Measurements from ENCODE around the gene SLX9. TPM values are rescaled to one million over a fixed set of nuclear protein-coding genes. Genes with fewer than 3 reads are reported as not detected.

The SLX9 gene
- total RNA-seq, 1 experiment from 2014 or later = 12.2 TPM

DNA sequence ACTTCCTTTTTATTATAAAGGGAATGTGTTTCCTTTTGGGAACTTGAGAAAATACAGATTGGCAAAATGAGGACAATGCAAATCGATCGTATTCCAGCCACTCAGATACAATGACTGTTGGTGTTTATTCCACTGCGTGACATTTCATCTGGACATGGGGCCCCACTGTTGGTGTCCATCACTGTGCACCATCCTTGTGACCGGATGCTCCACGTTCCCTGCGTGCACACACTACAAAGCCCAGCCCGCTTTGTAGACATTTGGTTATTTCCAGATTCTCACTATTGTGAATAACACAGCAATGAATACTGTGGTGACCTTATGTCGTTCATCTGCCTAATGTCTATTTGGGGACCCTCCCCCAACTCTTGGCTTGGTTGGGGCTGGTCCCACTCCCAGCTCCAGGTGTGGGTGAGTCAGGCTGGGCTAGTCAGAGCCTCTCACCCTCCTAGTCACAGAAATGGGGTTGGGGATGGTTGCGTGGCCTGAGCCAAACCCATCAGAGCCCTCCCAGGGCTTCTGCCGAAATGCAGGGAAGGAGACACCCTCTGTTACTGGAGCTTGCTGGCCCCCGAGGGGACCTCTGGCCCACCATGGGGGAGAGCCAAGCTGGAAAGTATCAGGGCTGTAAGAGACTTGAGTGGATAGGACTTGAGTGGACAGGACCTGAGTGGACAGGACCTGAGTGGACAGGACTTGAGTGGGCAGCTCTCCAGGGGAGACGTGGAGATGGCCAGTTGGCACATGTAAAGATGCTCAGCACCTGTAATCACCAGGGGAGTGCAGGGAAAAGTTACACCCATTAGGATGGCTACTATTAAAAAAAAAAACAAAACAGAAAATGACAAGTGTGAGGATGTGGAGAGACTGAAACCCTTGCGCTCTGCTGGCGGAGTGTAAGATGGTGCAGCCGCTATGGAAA is 77.5 kb downstream of the SLX9 start:
- H3K27me3 ChIP-seq (ENCODE audit: low read length) = no peaks in the 10 kb centered on the region
- H3K79me2 ChIP-seq (ENCODE audit: low read length) = no peaks in the 10 kb centered on the region
- peaks cover 12% of the 10 kb centered on the region for H3K4me1 ChIP-seq (ENCODE audit: low read length)
- H3K9ac ChIP-seq (ENCODE audit: low read length) = no peak overlapping the region
- H3K4me3 ChIP-seq (ENCODE audit: low read length) = no peak overlapping the region
- no peaks in the 10 kb centered on the region for H4K20me1 ChIP-seq (ENCODE audit: insufficient read depth, low read depth, low read length)
- no peaks in the 10 kb centered on the region for H3K9me3 ChIP-seq (ENCODE audit: low read length)
- H2AFZ ChIP-seq (ENCODE audit: low read length) = no peak overlapping the region
- H3K4me2 ChIP-seq (ENCODE audit: low read depth, low read length, poor library complexity, severe bottlenecking) = no peak overlapping the region
- H3K9me2 ChIP-seq (replicated peaks; ENCODE audit: insufficient read depth, low read length) = no peaks in the 10 kb centered on the region
- no peak for DNase-seq
- H3K27ac ChIP-seq (ENCODE audit: low read length) = no peak overlapping the region
- no peaks in the 10 kb centered on the region for H3K36me3 ChIP-seq (ENCODE audit: insufficient read depth, low read length)

DNA sequence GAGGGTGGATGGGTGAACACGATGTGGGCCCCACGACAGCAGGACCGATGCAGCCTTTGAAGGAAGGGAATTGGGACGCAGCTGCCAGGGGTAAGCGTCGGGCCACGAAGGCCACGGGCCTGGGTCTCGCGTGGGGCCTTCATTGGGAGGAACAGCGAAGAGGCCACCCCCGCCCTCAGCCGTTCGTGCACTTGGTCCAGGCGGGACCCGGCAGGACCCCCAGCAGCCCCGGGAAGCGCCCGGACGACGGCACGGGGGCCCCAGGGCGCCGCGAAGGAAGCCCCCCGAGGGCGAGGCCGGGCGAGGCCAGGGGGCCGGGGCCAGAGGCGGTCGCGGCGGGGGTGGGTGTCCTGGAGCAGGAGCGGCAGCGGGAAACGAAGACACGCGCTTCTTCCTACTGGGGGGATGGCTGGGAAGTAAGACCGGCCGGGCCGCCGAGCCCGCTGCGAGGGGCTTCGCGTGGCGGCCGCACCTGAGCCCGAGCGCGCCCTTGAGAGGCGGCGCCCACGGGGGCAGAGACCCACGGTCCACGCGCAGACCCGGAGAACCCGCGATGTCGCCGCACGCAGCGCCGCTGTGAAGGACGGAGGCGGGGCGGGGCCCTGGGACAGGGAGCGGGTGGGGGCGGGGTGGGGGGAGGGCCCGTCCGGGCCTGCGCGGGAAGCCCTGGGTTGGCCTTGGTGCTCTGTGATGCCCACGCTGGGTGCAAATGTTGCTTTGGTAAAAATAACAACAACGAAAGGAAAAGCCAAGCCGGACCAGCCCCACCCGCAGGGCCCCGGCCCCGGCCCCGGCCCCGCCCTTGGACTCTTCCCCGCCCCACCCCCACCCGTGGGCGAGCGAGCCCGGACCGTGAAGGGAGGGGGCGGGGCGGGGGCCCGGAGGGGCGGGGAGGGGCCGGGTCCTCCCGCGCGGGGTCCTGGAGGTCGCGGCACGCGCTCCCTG is 78.6 kb downstream of the SLX9 start:
- Histone ChIP-seq H3K79me2 (ENCODE audit: low read length) (no peaks in the 10 kb centered on the region), H3K9me2 (replicated peaks; ENCODE audit: insufficient read depth, low read length) (no peaks in the 10 kb centered on the region), H3K27me3 (ENCODE audit: low read length) (no peaks in the 10 kb centered on the region), H2AFZ (ENCODE audit: low read length) (no peak overlapping the region), H3K9ac (ENCODE audit: low read length) (no peak overlapping the region), H3K36me3 (ENCODE audit: insufficient read depth, low read length) (no peaks in the 10 kb centered on the region), H3K4me2 (ENCODE audit: low read depth, low read length, poor library complexity, severe bottlenecking) (no peak overlapping the region), H4K20me1 (ENCODE audit: insufficient read depth, low read depth, low read length) (no peaks in the 10 kb centered on the region), H3K4me1 (ENCODE audit: low read length) (peaks cover 12% of the 10 kb centered on the region), H3K9me3 (ENCODE audit: low read length) (no peaks in the 10 kb centered on the region; the same call in 1 of the 2 replicates), H3K27ac (ENCODE audit: low read length) (no peak overlapping the region), H3K4me3 (ENCODE audit: low read length) (no peak overlapping the region)
- DNase-seq = no peak

DNA sequence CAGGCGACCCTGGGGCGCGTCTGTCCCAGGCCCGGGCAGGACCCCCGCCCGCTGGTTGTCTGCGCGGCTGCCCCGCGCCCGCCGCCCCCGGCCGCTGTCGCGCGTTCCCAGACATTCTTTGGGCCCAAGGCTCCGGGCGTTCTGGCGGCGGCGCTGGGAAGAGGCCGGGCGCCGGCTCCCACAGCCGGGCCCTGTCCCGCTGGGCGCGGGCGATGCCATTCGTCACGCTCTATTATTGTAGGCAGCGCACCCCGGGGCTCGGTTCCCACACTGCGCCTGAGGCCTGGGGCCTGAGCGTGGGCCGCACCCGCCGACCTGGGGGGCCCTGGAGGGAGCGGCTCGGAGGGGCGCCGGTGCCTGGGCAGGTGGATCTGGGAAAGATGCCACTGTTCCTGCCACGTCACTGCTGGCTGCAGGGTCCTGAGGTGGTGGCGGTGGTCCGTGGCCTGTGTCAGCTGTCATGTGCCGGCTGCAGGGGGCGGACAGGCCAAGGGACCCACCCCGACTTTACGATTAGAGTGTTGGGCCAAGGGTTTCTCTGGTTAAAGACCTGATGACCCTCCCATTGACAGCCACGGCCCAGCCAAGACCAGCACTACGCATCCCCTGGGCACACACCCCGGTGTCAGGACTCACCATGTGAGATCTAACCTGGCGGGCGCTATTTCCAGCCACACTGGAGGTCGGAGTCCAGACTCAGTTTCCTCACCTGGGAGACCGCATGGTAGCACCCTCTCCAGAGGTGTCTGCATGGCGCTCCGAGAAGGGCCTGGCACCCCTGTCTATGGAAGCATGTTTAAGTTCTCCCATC is 79.5 kb downstream of the SLX9 start:
- H3K79me2 ChIP-seq (ENCODE audit: low read length) = no peaks in the 10 kb centered on the region
- H3K4me2 ChIP-seq (ENCODE audit: low read depth, low read length, poor library complexity, severe bottlenecking) = no peak overlapping the region
- H3K36me3 ChIP-seq (ENCODE audit: insufficient read depth, low read length) = no peaks in the 10 kb centered on the region
- no peak overlapping the region for H2AFZ ChIP-seq (ENCODE audit: low read length)
- H3K4me3 ChIP-seq (ENCODE audit: low read length) = no peak overlapping the region
- H4K20me1 ChIP-seq (ENCODE audit: insufficient read depth, low read depth, low read length) = no peaks in the 10 kb centered on the region
- no peak overlapping the region for H3K9ac ChIP-seq (ENCODE audit: low read length)
- no peak for DNase-seq
- H3K27me3 ChIP-seq (ENCODE audit: low read length) = no peaks in the 10 kb centered on the region
- peaks cover 10% of the 10 kb centered on the region for H3K4me1 ChIP-seq (ENCODE audit: low read length)
- no peaks in the 10 kb centered on the region for H3K9me2 ChIP-seq (replicated peaks; ENCODE audit: insufficient read depth, low read length)
- H3K27ac ChIP-seq (ENCODE audit: low read length) = no peak overlapping the region
- no peaks in the 10 kb centered on the region; the same call in 1 of the 2 replicates for H3K9me3 ChIP-seq (ENCODE audit: low read length)

DNA sequence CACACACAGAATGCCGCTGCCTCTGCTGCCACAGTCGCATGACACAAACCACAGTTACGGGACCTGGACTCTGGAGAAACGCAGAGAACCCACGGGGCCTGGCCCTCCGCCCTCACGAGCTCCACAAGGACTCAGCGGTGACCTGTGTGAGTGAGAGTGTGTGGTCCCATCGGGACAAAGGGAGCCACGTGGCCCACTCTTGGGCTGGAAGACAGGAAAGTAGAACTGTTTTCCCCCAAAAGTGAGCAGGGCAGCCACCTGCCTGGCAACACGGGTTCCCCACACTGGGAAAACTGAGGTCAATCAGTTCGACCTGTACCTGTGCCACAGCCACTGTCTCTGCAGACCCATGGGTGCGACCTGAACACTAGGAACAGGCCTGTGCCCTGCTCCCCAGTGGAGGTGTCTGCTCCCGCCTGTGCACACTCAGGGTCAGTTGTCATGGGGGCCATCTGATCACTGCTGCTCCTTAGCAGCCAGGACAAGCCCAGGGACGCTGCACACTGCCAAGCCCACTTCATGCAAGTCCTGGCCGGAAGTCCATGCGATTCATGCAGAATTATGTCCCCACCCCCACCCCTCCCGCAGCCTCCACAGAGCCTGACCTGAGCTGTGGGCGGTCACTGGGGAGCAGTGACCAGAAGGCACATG is 80.2 kb downstream of the SLX9 start:
- no peaks in the 10 kb centered on the region for H3K27me3 ChIP-seq (ENCODE audit: low read length)

DNA sequence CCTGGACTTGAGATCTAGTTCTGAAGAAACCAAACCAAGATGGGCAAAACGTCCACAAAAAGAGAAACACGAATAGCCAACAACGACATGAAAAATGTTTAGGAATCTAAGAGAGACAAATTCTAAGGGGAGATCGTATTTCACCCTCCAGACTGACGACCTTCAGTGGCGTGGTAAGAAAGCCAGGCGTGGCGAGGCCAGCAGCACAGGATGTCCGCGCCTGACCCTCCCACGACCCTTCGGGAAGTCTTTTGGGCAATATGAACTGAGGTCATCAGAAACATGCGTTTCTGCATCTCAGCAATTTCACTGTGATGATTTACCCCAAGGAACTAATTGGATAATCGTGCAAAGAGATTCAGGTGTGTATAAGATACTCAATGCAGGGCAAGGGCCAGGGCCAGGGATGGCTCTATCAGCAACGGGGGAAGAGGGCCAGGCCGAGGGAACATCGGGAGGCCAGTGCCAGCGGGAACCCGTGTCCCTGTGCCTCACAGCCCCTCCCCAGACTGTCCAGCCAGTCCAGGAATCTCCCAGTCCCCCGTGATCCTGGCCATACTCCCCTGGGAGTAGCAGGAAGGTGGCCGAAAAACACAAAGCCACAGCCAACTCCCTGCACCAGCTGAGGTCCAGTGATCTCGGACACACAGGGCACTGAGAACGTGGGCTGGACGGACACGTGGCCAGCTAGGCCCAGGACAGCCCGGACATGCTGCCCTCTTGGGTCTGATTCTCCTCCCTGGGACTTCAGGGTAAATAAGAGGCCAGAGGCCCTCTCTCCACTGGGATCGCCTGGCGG is 81.0 kb downstream of the SLX9 start:
- H3K27me3 ChIP-seq (ENCODE audit: low read length) = no peaks in the 10 kb centered on the region
- no peaks in the 10 kb centered on the region for H3K79me2 ChIP-seq (ENCODE audit: low read length)
- H3K4me2 ChIP-seq (ENCODE audit: low read depth, low read length, poor library complexity, severe bottlenecking) = no peak overlapping the region
- no peak overlapping the region for H3K4me3 ChIP-seq (ENCODE audit: low read length)
- no peaks in the 10 kb centered on the region for H3K36me3 ChIP-seq (ENCODE audit: insufficient read depth, low read length)
- no peaks in the 10 kb centered on the region; the same call in 1 of the 2 replicates for H3K9me3 ChIP-seq (ENCODE audit: low read length)
- H2AFZ ChIP-seq (ENCODE audit: low read length) = no peak overlapping the region
- no peak overlapping the region for H3K9ac ChIP-seq (ENCODE audit: low read length)
- DNase-seq = no peak
- no peaks in the 10 kb centered on the region for H3K9me2 ChIP-seq (replicated peaks; ENCODE audit: insufficient read depth, low read length)
- H4K20me1 ChIP-seq (ENCODE audit: insufficient read depth, low read depth, low read length) = no peaks in the 10 kb centered on the region
- no peaks in the 10 kb centered on the region for H3K4me1 ChIP-seq (ENCODE audit: low read length)
- H3K27ac ChIP-seq (ENCODE audit: low read length) = no peak overlapping the region

More for the DNA sequence above, 80.2 kb downstream of the SLX9 start:
- Histone ChIP-seq H3K9me2 (replicated peaks; ENCODE audit: insufficient read depth, low read length) (no peaks in the 10 kb centered on the region), H3K9me3 (ENCODE audit: low read length) (no peaks in the 10 kb centered on the region; the same call in 1 of the 2 replicates), H4K20me1 (ENCODE audit: insufficient read depth, low read depth, low read length) (no peaks in the 10 kb centered on the region), H3K9ac (ENCODE audit: low read length) (no peak overlapping the region), H3K27ac (ENCODE audit: low read length) (no peak overlapping the region), H2AFZ (ENCODE audit: low read length) (no peak overlapping the region), H3K4me3 (ENCODE audit: low read length) (no peak overlapping the region), H3K79me2 (ENCODE audit: low read length) (no peaks in the 10 kb centered on the region), H3K4me1 (ENCODE audit: low read length) (peaks cover 3% of the 10 kb centered on the region), H3K36me3 (ENCODE audit: insufficient read depth, low read length) (no peaks in the 10 kb centered on the region), H3K4me2 (ENCODE audit: low read depth, low read length, poor library complexity, severe bottlenecking) (no peak overlapping the region)
- no peak for DNase-seq

DNA sequence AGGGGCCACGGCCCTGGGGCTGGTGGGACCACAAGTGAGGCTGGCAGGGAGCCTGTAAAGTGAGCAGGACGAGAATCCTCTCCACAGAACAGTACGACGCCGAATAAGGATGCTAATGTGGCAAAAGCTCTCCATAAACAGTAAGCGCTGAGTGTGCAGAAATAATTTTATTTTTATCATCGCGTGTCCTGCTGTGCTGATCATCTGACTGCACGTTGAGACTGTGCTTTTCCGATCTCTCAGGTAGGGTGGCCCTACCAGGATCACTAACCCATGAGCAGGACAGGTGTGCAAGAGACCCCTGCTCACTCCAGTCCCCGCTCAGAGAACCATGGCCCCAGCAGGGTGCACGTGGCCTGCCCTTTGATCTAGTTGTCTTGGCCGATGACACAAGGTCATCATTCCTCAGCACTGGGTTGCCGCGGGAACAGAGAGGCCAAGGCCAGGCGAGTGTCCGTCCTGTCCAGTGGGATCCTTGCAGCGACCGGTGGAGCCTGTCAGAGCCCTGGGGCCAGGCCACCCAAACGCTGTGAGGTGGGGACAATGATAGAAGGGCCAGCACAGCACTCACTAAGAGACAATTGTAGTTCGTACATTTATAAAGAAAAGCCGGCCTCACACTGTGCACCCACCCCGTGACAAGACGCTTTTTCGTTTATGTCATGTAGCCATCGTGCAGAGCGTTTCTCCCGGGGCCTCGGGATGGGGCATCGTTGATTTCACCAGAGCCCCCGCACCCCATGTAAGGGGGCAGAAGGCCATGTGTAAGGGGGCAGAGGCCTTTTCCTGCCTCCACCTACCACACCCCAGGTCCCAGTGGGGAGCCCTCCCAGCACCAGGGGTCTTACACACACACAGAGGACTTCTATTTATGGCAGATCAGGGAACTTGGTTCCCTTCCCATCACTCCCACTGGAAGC is 81.9 kb downstream of the SLX9 start:
- no peak overlapping the region for H3K27ac ChIP-seq (ENCODE audit: low read length)
- DNase-seq = no peak

More for the DNA sequence above, 81.9 kb downstream of the SLX9 start:
- no peaks in the 10 kb centered on the region for H3K79me2 ChIP-seq (ENCODE audit: low read length)
- no peak overlapping the region for H3K4me2 ChIP-seq (ENCODE audit: low read depth, low read length, poor library complexity, severe bottlenecking)
- H3K9ac ChIP-seq (ENCODE audit: low read length) = no peak overlapping the region
- H3K36me3 ChIP-seq (ENCODE audit: insufficient read depth, low read length) = no peaks in the 10 kb centered on the region
- no peaks in the 10 kb centered on the region for H3K27me3 ChIP-seq (ENCODE audit: low read length)
- no peak overlapping the region for H3K4me3 ChIP-seq (ENCODE audit: low read length)
- no peak overlapping the region for H2AFZ ChIP-seq (ENCODE audit: low read length)
- H3K4me1 ChIP-seq (ENCODE audit: low read length) = no peaks in the 10 kb centered on the region
- H3K9me3 ChIP-seq (ENCODE audit: low read length) = no peaks in the 10 kb centered on the region; the same call in 1 of the 2 replicates
- no peaks in the 10 kb centered on the region for H4K20me1 ChIP-seq (ENCODE audit: insufficient read depth, low read depth, low read length)
- H3K9me2 ChIP-seq (replicated peaks; ENCODE audit: insufficient read depth, low read length) = no peaks in the 10 kb centered on the region

Data from Karpas-422 (cell line).